ENCODE results near the gene TCAP. TPM values are rescaled to one million over a fixed set of nuclear protein-coding genes. Genes with fewer than 3 reads are reported as not detected.

Gene TCAP
- total and polyA plus RNA-seq, 8 donors: 0.13 to 3.0 (median 0.54) TPM

DNA sequence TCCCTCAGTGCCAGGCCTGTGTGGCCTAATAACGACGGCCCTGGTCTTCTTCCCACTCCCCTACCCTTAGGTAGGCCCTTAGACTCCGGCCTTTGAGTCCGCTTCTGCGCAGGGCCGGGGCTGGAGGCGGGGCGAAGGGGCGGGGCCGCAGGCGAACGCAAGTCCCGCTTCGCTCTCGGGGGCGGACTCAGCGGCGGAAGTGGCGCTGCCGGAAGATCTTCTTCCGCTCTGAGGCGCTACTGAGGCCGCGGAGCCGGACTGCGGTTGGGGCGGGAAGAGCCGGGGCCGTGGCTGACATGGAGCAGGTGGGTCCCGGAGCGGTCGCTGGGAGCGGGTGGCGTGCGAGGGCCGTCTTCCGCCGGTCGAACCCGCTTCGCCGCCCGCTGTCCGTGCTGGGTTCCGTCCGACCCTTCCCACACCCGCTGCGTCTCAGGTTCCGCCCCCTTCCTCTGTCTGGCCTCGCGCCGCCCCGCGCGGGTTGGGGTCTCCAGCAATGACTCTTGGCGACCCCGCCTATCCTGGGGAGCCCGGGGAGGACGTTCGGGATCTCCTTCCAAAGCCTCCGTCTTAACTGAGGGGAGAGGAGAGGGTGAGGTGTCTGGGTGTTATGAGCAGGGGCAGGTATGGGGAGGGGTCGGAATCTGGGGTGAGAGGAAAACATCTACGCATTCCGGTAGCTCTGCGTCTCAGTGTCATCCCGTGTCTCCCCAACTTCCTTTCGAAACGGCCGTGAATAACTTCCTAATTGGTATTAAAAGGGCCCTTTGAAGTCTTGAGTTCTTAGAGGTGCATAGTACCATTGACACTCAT is 28.0 kb upstream of the TCAP start, which contains the start of gene STARD3:
TSS of gene STARD3 (plus strand) at position 218 of the 810 bp plus-strand sequence. CDS start 16,388 bp downstream, outside the sequence.
- Histone ChIP-seq H3K9me3 (no peaks in the 10 kb centered on the region), H3K4me3 (peak within 1 kb of the TSS; percentile 61 to 94 (median 70)), H3K36me3 (no peaks in the 10 kb centered on the region), H3K27me3 (no peaks in the 10 kb centered on the region), H3K4me1 (peaks cover 6 to 33% (median 14%) of the 10 kb centered on the region in 3 donors), H3K27ac (peak within 1 kb of the TSS; percentile 54 to 82 (median 81))
- TF ChIP-seq, protein P1, sequence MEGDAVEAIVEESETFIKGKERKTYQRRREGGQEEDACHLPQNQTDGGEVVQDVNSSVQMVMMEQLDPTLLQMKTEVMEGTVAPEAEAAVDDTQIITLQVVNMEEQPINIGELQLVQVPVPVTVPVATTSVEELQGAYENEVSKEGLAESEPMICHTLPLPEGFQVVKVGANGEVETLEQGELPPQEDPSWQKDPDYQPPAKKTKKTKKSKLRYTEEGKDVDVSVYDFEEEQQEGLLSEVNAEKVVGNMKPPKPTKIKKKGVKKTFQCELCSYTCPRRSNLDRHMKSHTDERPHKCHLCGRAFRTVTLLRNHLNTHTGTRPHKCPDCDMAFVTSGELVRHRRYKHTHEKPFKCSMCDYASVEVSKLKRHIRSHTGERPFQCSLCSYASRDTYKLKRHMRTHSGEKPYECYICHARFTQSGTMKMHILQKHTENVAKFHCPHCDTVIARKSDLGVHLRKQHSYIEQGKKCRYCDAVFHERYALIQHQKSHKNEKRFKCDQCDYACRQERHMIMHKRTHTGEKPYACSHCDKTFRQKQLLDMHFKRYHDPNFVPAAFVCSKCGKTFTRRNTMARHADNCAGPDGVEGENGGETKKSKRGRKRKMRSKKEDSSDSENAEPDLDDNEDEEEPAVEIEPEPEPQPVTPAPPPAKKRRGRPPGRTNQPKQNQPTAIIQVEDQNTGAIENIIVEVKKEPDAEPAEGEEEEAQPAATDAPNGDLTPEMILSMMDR (IDR thresholded peaks at IDR 0.05): no peak
- DNase-seq (peak; percentile 89 to 96 (median 92)), ATAC-seq (peak; percentile 87 to 92 (median 91)), FAIRE-seq (no peak)
- WGBS, 2 donors: 1% methylated on average over 62 to 69 of the region's 69 CpGs
- intact Hi-C loops (cut with DNase I): no loop called here

DNA sequence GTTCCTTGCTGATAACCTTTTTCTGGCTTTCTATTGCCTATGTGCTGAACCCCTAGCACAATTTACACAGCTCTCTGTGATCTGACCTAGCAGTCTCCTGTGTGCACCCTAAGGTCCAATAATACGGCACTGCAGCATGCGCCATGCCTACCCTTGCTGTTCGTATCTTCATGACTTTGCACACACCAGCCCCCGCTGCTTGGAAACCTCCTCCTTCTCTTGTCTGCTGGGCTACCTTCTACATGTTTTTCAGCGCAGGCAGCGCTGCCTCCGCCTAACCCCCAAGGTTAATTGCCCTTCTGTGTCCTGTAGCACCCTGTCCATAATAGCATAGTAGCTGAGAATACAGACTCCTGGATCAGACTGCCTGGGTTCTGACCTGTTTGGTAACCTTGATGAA is 26.8 kb upstream of the TCAP start:
- DNase-seq (no peak), FAIRE-seq (no peak), ATAC-seq (no peak)
- H3K27me3 ChIP-seq: no peaks in the 10 kb centered on the region
- intact Hi-C loops (cut with DNase I): no loop called here
- WGBS, 2 donors: 84 to 90% methylated on average over 7 of the region's 7 CpGs
- no peaks in the 10 kb centered on the region for H3K36me3 ChIP-seq
- TF ChIP-seq, protein P1 (IDR thresholded peaks at IDR 0.05): no peak
- peak overlapping the region in 1 of 4 donors; percentile 94 for H3K4me3 ChIP-seq
- H3K4me1 ChIP-seq: peaks cover 6 to 33% (median 14%) of the 10 kb centered on the region in 3 donors
- no peak overlapping the region for H3K27ac ChIP-seq
- H3K9me3 ChIP-seq: no peaks in the 10 kb centered on the region

DNA sequence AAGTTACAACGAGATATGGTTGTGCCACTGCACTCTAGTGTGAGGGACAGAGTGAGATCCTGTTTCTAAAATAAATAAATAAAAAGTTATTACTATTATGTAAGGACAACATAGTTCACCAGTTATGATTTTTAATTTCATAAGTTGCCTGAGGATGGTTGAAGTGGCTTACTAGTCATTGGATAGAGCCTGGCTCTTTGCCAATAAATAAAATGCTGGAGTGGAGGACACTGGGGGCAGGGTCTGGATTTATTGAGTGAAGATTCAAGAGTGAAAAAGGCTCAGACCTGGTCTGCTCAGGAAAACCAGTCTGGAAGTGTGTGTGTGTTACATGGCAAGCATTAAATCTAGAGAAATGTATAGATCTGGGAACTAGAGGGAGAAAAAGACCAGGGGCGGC is 26.1 kb upstream of the TCAP start:
- DNase-seq (no peak), ATAC-seq (no peak), FAIRE-seq (no peak)
- Histone ChIP-seq H3K4me1 (peaks cover 6 to 33% (median 14%) of the 10 kb centered on the region in 3 donors), H3K27me3 (no peaks in the 10 kb centered on the region), H3K36me3 (no peaks in the 10 kb centered on the region), H3K9me3 (no peaks in the 10 kb centered on the region), H3K4me3 (no peak overlapping the region), H3K27ac (no peak overlapping the region)
- intact Hi-C loops (cut with DNase I): no loop called here
- TF ChIP-seq, protein P1 (IDR thresholded peaks at IDR 0.05): no peak
- WGBS, 2 donors: 86 to 89% methylated on average over 2 of the region's 2 CpGs

DNA sequence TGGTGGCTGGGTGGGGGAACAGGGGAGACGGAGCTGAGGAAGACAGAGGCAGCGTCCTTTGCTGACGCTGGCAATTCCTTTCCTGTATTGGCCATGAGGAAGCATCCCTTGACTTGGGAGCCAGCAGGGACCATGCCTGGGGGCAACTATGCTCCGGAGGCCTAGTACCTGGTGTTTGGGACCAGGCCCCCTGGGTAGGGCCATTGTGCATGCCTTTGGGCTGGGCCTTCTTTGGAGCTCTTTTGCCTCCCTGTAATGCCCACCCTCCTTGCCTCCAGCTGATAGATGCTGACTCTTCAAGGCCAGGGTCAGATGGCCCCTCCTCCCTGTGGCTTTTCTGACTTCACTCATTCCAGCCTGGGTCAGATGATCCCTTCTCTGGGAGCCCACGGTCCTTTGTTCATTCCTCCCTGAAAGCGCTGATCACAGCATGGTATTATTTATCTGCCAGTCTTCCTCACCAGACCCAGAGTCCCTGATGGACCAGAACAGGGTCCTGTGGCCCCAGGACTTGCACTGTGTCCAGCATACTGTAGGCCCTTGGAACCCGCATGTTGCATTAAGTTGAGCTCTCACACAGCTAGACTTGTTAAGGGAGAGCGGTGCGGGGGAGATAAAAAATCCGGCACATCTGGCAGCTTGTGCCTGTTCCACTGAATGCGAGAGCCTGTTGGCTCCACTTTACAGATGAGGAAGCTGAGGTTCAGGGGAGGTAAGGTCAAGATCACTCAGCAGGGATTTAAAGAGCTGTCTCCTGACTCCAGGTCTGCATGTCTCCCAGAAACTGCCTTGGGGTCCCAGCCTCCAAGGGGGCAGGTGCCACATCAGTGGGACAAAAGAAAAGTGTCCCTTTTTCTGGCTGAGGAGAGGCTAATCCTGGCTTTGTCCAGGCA is 25.3 kb upstream of the TCAP start:
- ATAC-seq (no peak), DNase-seq (no peak), FAIRE-seq (no peak)
- intact Hi-C loops (cut with DNase I): no loop called here
- 83 to 85% methylated on average over 11 of the region's 11 CpGs for WGBS, 2 donors
- Histone ChIP-seq H3K27me3 (no peaks in the 10 kb centered on the region), H3K4me1 (peaks cover 6 to 33% (median 14%) of the 10 kb centered on the region in 3 donors), H3K27ac (no peak overlapping the region), H3K36me3 (no peaks in the 10 kb centered on the region), H3K4me3 (no peak overlapping the region), H3K9me3 (no peaks in the 10 kb centered on the region)
- TF ChIP-seq, protein P1 (IDR thresholded peaks at IDR 0.05): no peak
